ENCODE measurements around the gene TRIM41.

Gene TRIM41

GRCh38 chr5:181203093-181203711, 19.9 kb upstream of the TRIM41 start:
- H3K4me3 ChIP-seq (ENCODE audit: low read depth, low read length) = no peak overlapping the region
- TF ChIP-seq CTCF (IDR thresholded peaks at IDR 0.05; ENCODE audit: low read depth, low read length) = no peak

GRCh38 chr5:181203777-181204112, 19.3 kb upstream of the TRIM41 start:
- H3K4me3 ChIP-seq (ENCODE audit: low read depth, low read length) = peak overlapping the region; percentile 64
- no peak for TF ChIP-seq CTCF (IDR thresholded peaks at IDR 0.05; ENCODE audit: low read depth, low read length)

GRCh38 chr5:181204113-181204825, 18.8 kb upstream of the TRIM41 start:
- no peak for TF ChIP-seq CTCF (IDR thresholded peaks at IDR 0.05; ENCODE audit: low read depth, low read length)

GRCh38 chr5:181204826-181205760, 18.0 kb upstream of the TRIM41 start, which contains the start of gene TRIM7:
Gene TRIM7, minus strand, starts transcription at chr5:181205196. Its CDS starts 86 bp downstream, at chr5:181205110.
- no peak for TF ChIP-seq CTCF (IDR thresholded peaks at IDR 0.05; ENCODE audit: low read depth, low read length)

More at GRCh38 chr5:181204113-181204825, 18.8 kb upstream of the TRIM41 start:
- H3K4me3 ChIP-seq (ENCODE audit: low read depth, low read length) = peak overlapping the region; percentile 64

GRCh38 chr5:181205761-181206649, 17.1 kb upstream of the TRIM41 start:
- H3K4me3 ChIP-seq (ENCODE audit: low read depth, low read length) = peak overlapping the region; percentile 66
- no peak for TF ChIP-seq CTCF (IDR thresholded peaks at IDR 0.05; ENCODE audit: low read depth, low read length)

More at GRCh38 chr5:181204826-181205760, 18.0 kb upstream of the TRIM41 start, which contains the start of gene TRIM7:
- peak within 1 kb of the TSS; percentile 64 for H3K4me3 ChIP-seq (ENCODE audit: low read depth, low read length)

- TF ChIP-seq CTCF (IDR thresholded peaks at IDR 0.05; ENCODE audit: low read depth, low read length) = no peak
- H3K4me3 ChIP-seq (ENCODE audit: low read depth, low read length) = peak overlapping the region; percentile 66
Observed at GRCh38 chr5:181207214-181207959, 15.7 kb upstream of the TRIM41 start.
